HepG2 (cell line): ENCODE measurements around the gene ACBD3. TPM values are rescaled to one million over a fixed set of nuclear protein-coding genes. Genes with fewer than 3 reads are reported as not detected.

Experiments used
- ATAC-seq: fragments of 200-7000 bp; cut with Tn5 transposase; 3 replicates; pipeline ENCODE4 v1.9.1; 2020; ENCODE audit warnings: mild to moderate bottlenecking, moderate library complexity
- BruUV-seq: library from RNA; stranded (reverse); fragments of 400-500 nt; replicated peaks from 2 replicates; lab custom pipeline; 2021; lab: Mats Ljungman, UMichigan
- CTCF ChIA-PET: fragments of 300-600 bp; formaldehyde crosslinking; extraction: SDS; loops from one replicate; lab custom pipeline; 2021; ENCODE audit warnings: low total read pairs, inconsistent platforms, low intra/inter-chr PET ratio; lab: Yijun Ruan, JAX
- POLR2A ChIA-PET: fragments of 350-600 bp; sonication (Branson Sonifier 250); formaldehyde crosslinking; loops from one replicate; lab custom pipeline; 2020; ENCODE audit warnings: antibody characterized with exemption, inconsistent platforms; lab: Yijun Ruan, JAX
- DNase-seq: peaks from one replicate; pipeline ENCODE4 v3.0.0-alpha.2; 2015; ENCODE audit warnings: low spot score
- FAIRE-seq: peaks from 3 replicates; lab custom pipeline; 2011; peaks lifted over from hg19 to GRCh38; lab: Jason Lieb, UNC
- H2AFZ ChIP-seq: one replicate; pipeline ENCODE4 v1.6.1; 2011; ENCODE audit warnings: low read length, inconsistent platforms
- H3K27ac ChIP-seq: fragments of 300-600 bp; 3 replicates; pipeline ENCODE4 v1.8.0; 2011; ENCODE audit warnings: mixed run types, mild to moderate bottlenecking, mixed read lengths, low read length, inconsistent platforms; ENCODE audit not compliant: insufficient read depth; ENCODE audit errors: extremely low read length
- H3K27me3 ChIP-seq, 2 experiments: fragments of 200-600 bp in 1 of 2; 2 replicates in 1 of 2; 3 replicates in 1 of 2; pipeline versions ENCODE4 v1.6.0 to v1.8.0; 2011; ENCODE audit warnings: low read length in 2 of 2, mild to moderate bottlenecking in 2 of 2, moderate library complexity in 2 of 2, inconsistent platforms in 1 of 2; ENCODE audit not compliant: insufficient read depth in 2 of 2, control insufficient read depth in 1 of 2
- H3K36me3 ChIP-seq, 2 experiments: fragments of 200-600 bp in 1 of 2; replicated peaks in 1 of 2; 2 replicates in 1 of 2; 3 replicates in 1 of 2; pipeline versions ENCODE4 v1.5.1 to v1.8.0; 2011; ENCODE audit warnings: low read length in 2 of 2, inconsistent platforms in 1 of 2; ENCODE audit not compliant: insufficient read depth in 2 of 2, control insufficient read depth in 1 of 2
- H3K4me1 ChIP-seq: 2 replicates; pipeline ENCODE4 v1.5.1; 2012; ENCODE audit warnings: low read length, inconsistent platforms; ENCODE audit not compliant: insufficient read depth
- H3K4me2 ChIP-seq: 2 replicates; pipeline ENCODE4 v1.6.0; 2011; ENCODE audit warnings: low read depth, low read length, inconsistent platforms
- H3K4me3 ChIP-seq, 3 experiments: fragments of 200-600 bp in 1 of 3; sonication (generic), shearing (Covaris generic) in 1 of 3; replicated peaks in 1 of 3; 2 replicates each; pipeline ENCODE4 v1.5.1; 2011 to 2016; ENCODE audit warnings: low read length in 3 of 3, inconsistent platforms in 2 of 3, low read depth in 2 of 3, mild to moderate bottlenecking in 2 of 3, control low read depth in 1 of 3, mixed read lengths in 1 of 3; ENCODE audit not compliant: insufficient read depth in 1 of 3
- H3K79me2 ChIP-seq: one replicate; pipeline ENCODE4 v1.6.1; 2011; ENCODE audit warnings: low read length, inconsistent platforms; ENCODE audit not compliant: insufficient read depth
- H3K9ac ChIP-seq: 2 replicates; pipeline ENCODE4 v1.6.0; 2011; ENCODE audit warnings: mild to moderate bottlenecking, low read depth, low read length, inconsistent platforms; ENCODE audit not compliant: insufficient read depth
- H3K9me3 ChIP-seq: 2 replicates; pipeline ENCODE4 v1.5.1; 2012; ENCODE audit warnings: mild to moderate bottlenecking, low read length
- H4K20me1 ChIP-seq: 2 replicates; pipeline ENCODE4 v1.6.0; 2011; ENCODE audit warnings: inconsistent platforms, mild to moderate bottlenecking, low read length, moderate library complexity; ENCODE audit not compliant: insufficient read depth
- CENPX ChIP-seq: sonication (generic); formaldehyde crosslinking; IDR thresholded peaks from 2 replicates; pipeline ENCODE4 v1.9.0; 2021; ENCODE audit warnings: mild to moderate bottlenecking, missing genetic modification reagents, moderate library complexity
- FOXK2 ChIP-seq: fragments of 450-650 bp; IDR thresholded peaks from 2 replicates; pipeline ENCODE4 v1.6.1; 2016
- GTF3A ChIP-seq: sonication (generic); formaldehyde crosslinking; conservative IDR thresholded peaks from 2 replicates; pipeline ENCODE4 v1.4.0; 2020; ENCODE audit warnings: mild to moderate bottlenecking, missing genetic modification reagents
- HOXD1 ChIP-seq: sonication (generic); formaldehyde crosslinking; IDR thresholded peaks from 2 replicates; pipeline ENCODE4 v1.5.0; 2020; ENCODE audit warnings: missing genetic modification reagents
- ISL2 ChIP-seq: sonication (generic); formaldehyde crosslinking; IDR thresholded peaks from 2 replicates; pipeline ENCODE4 v1.5.0; 2020; ENCODE audit warnings: missing genetic modification reagents
- RXRB ChIP-seq: IDR thresholded peaks from 2 replicates; pipeline ENCODE4 v1.6.1; 2016; ENCODE audit warnings: borderline replicate concordance, missing genetic modification reagents, missing compliant biosample characterization
- SIN3A ChIP-seq: IDR thresholded peaks from 2 replicates; pipeline ENCODE4 v1.6.1; 2011; ENCODE audit warnings: low read depth, mild to moderate bottlenecking, control low read depth, low read length, borderline replicate concordance
- SMAD9 ChIP-seq: sonication (generic); formaldehyde crosslinking; IDR thresholded peaks from 2 replicates; pipeline ENCODE4 v1.5.1; 2020; ENCODE audit warnings: mild to moderate bottlenecking, missing genetic modification reagents
- SMARCC2 ChIP-seq: fragments of 450-650 bp; IDR thresholded peaks from 2 replicates; pipeline ENCODE4 v1.6.1; 2017; ENCODE audit warnings: antibody characterized with exemption, mild to moderate bottlenecking
- ZBTB39 ChIP-seq: sonication (generic); formaldehyde crosslinking; IDR thresholded peaks from 2 replicates; pipeline ENCODE4 v1.5.0; 2020; ENCODE audit warnings: missing genetic modification reagents
- ZGPAT ChIP-seq: IDR thresholded peaks from 2 replicates; pipeline ENCODE4 v1.6.1; 2016; ENCODE audit warnings: mild to moderate bottlenecking
- ZNF136 ChIP-seq: sonication (generic); formaldehyde crosslinking; IDR thresholded peaks from 2 replicates; pipeline ENCODE4 v1.8.1; 2022; ENCODE audit warnings: low read depth, mild to moderate bottlenecking, moderate library complexity, missing genetic modification reagents
- ZNF143 ChIP-seq: sonication (generic); formaldehyde crosslinking; IDR thresholded peaks from 2 replicates; pipeline ENCODE4 v1.4.0; 2020; ENCODE audit warnings: missing genetic modification reagents
- ZNF543 ChIP-seq: sonication (generic); formaldehyde crosslinking; IDR thresholded peaks from 2 replicates; pipeline ENCODE4 v1.4.0; 2020; ENCODE audit warnings: mild to moderate bottlenecking, missing genetic modification reagents
- ZNF564 ChIP-seq: sonication (generic); formaldehyde crosslinking; IDR thresholded peaks from 2 replicates; pipeline ENCODE4 v1.8.1; 2023; ENCODE audit warnings: mild to moderate bottlenecking, missing genetic modification reagents
- ZNF576 ChIP-seq: sonication (generic); formaldehyde crosslinking; IDR thresholded peaks from 2 replicates; pipeline ENCODE4 v1.4.0; 2020; ENCODE audit warnings: mild to moderate bottlenecking, missing genetic modification reagents
- ZNF589 ChIP-seq: sonication (generic); formaldehyde crosslinking; conservative IDR thresholded peaks from 2 replicates; pipeline ENCODE4 v1.8.0; 2022; ENCODE audit warnings: mild to moderate bottlenecking, moderate library complexity, missing genetic modification reagents
- ZNF616 ChIP-seq: sonication (generic); formaldehyde crosslinking; IDR thresholded peaks from 2 replicates; pipeline ENCODE4 v1.5.0; 2020; ENCODE audit warnings: low read depth, mild to moderate bottlenecking, missing genetic modification reagents
- WGBS: methylation state at CpG from one replicate; pipeline ENCODE4 v1.1.6; 2017; ENCODE audit warnings: low lambda C conversion rate; 5-methylcytosine and 5-hydroxymethylcytosine counted together
- in situ Hi-C: cut with HindIII; loops from 2 replicates; pipeline ENCODE4 v1.10.0; 2017; ENCODE audit warnings: low pct_unique_long_range_greater_than_20kb; ENCODE audit not compliant: extremely low pct_ligation_motif_present
- intact Hi-C: fragments of 100-400 bp; cut with micrococcal nuclease; formaldehyde crosslinking; loops from one replicate; pipeline ENCODE4 v1.10.0; 2022; ENCODE audit not compliant: unreplicated experiment
- polyA plus RNA-seq, 8 experiments: library from polyadenylated mRNA; depleted of rRNA in 3 of 8; stranded (reverse) in 7 of 8; unstranded in 1 of 8; fragments of >200 nt; fragmentation: Illumina TruSeq in 4 of 8; extraction: Trizol in 4 of 8; gene quantifications; 2 replicates each; pipeline versions ENCODE4 v1.2.1 to v1.2.3, GENCODE V29; 2011 to 2016; ENCODE audit warnings: low read depth in 4 of 8, missing spikeins in 1 of 8, mixed read lengths in 1 of 8; ENCODE audit not compliant: insufficient read depth in 1 of 8
- total RNA-seq, 5 experiments: library from RNA; depleted of rRNA; stranded (reverse); fragments of >200 nt; fragmentation: Illumina TruSeq; extraction: Trizol; gene quantifications; 2 replicates each; pipeline ENCODE4 v1.2.3, GENCODE V29; 2016; ENCODE audit warnings: low read depth in 1 of 5

ACBD3 gene
- total and polyA plus RNA-seq, 2 of the 13 experiments (the other 11 are each of a cell fraction or from before 2014, with no cell fraction given): 24.3 to 39.3 TPM

GRCh38 chr1:226097866-226098625, 88.5 kb downstream of the ACBD3 start:
- no peaks in the 10 kb centered on the region for H3K79me2 ChIP-seq
- no peak overlapping the region for H3K9ac ChIP-seq
- ATAC-seq (no peak), DNase-seq (no peak), FAIRE-seq (no peak)
- ChIA-PET CTCF (no interaction called here), POLR2A (interaction anchor here (0.7 kb wide), 1 partner anchor 12 kb away, joined by 3 read pairs; no protein-coding TSS in a partner anchor)
- H3K9me3 ChIP-seq: no peaks in the 10 kb centered on the region
- WGBS: 0% methylated on average over 5 of the region's 5 CpGs
- H3K36me3 ChIP-seq: no peaks in the 10 kb centered on the region
- TF ChIP-seq RXRB (CRISPR knock-in tag) (no peak), FOXK2 (no peak), ZNF136 (CRISPR knock-in tag) (no peak), ZBTB39 (no peak), ZNF543 (CRISPR knock-in tag) (no peak), ZNF143 (CRISPR knock-in tag) (no peak), GTF3A (no peak), ZNF576 (CRISPR knock-in tag) (no peak), CENPX (CRISPR knock-in tag) (no peak), ISL2 (CRISPR knock-in tag) (no peak), ZGPAT (CRISPR knock-in tag) (no peak), HOXD1 (no peak), ZNF616 (CRISPR knock-in tag) (no peak), SIN3A (no peak), SMARCC2 (no peak), ZNF564 (CRISPR knock-in tag) (no peak), ZNF589 (CRISPR knock-in tag) (no peak), SMAD9 (CRISPR knock-in tag) (no peak)
- H2AFZ ChIP-seq: no peak overlapping the region
- H4K20me1 ChIP-seq: no peaks in the 10 kb centered on the region
- intact Hi-C loops (no loop called here), in situ Hi-C loops (no loop called here)
- H3K27ac ChIP-seq: no peak overlapping the region
- no TSS peak for BruUV-seq
- H3K4me3 ChIP-seq: no peak overlapping the region
- peaks cover 0 to 7% of the 10 kb centered on the region in 2 experiments; a peak in 3 of 5 replicates for H3K27me3 ChIP-seq
- peaks cover 10% of the 10 kb centered on the region; the same call in 1 of the 2 replicates for H3K4me1 ChIP-seq
- H3K4me2 ChIP-seq: no peak overlapping the region
